Measurements from ENCODE around the gene TBC1D10A. TPM values are rescaled to one million over a fixed set of nuclear protein-coding genes. Genes with fewer than 3 reads are reported as not detected.

Gene TBC1D10A
- total RNA-seq, 1 donor from 2014 or later = 5.7 TPM

GRCh38 chr22:30243661-30244060 lies 83.1 kb downstream of the TBC1D10A start:
- no peak for DNase-seq (ENCODE audit: low spot score)
- intact Hi-C loops (cut with DNase I) = no loop called here

Other genes starting within 250 kb of the TBC1D10A start
- gene HORMAD2, start 246.5 kb downstream of the TBC1D10A start, total RNA-seq = 0.16 TPM
- 0.78 TPM for gene LIF, start 80.2 kb downstream of the TBC1D10A start, total RNA-seq
- 0.32 TPM for gene OSM, start 60.1 kb downstream of the TBC1D10A start, total RNA-seq
- 5.0 TPM for gene CASTOR1, start 37.4 kb downstream of the TBC1D10A start, total RNA-seq
- 106 TPM for gene SF3A1, start 30.0 kb upstream of the TBC1D10A start, total RNA-seq
- 0.78 TPM for gene CCDC157, start 30.1 kb upstream of the TBC1D10A start, total RNA-seq
- 10.5 TPM for gene RNF215, start 60.5 kb upstream of the TBC1D10A start, total RNA-seq
- 1.3 TPM for gene SEC14L2, start 70.1 kb upstream of the TBC1D10A start, total RNA-seq
- 10.2 TPM for gene MTFP1, start 98.8 kb upstream of the TBC1D10A start, total RNA-seq
- gene SEC14L3, start 145.1 kb upstream of the TBC1D10A start, total RNA-seq = not detected
- gene SEC14L4, start 178.8 kb upstream of the TBC1D10A start, total RNA-seq = 0.11 TPM
- gene SEC14L6, start 219.8 kb upstream of the TBC1D10A start, total RNA-seq = 0.40 TPM
- gene GAL3ST1, start 247.7 kb upstream of the TBC1D10A start, total RNA-seq = 0.32 TPM